HTERT RPE-1 (cell line): ENCODE data around the gene SPRED3.
"Not testable (repeated sequence)": the region's sequence is repeated elsewhere in the genome, so short reads cannot be mapped to it uniquely, and the experiment has no call there.

ENCODE experiments used
- in situ Hi-C: fragments of 300-500 bp; cut with MboI; formaldehyde crosslinking; loops from 4 replicates; pipeline ENCODE4 v1.14.3; 2020; ENCODE audit warnings: low sequenced_read_pairs

SPRED3 gene

DNA sequence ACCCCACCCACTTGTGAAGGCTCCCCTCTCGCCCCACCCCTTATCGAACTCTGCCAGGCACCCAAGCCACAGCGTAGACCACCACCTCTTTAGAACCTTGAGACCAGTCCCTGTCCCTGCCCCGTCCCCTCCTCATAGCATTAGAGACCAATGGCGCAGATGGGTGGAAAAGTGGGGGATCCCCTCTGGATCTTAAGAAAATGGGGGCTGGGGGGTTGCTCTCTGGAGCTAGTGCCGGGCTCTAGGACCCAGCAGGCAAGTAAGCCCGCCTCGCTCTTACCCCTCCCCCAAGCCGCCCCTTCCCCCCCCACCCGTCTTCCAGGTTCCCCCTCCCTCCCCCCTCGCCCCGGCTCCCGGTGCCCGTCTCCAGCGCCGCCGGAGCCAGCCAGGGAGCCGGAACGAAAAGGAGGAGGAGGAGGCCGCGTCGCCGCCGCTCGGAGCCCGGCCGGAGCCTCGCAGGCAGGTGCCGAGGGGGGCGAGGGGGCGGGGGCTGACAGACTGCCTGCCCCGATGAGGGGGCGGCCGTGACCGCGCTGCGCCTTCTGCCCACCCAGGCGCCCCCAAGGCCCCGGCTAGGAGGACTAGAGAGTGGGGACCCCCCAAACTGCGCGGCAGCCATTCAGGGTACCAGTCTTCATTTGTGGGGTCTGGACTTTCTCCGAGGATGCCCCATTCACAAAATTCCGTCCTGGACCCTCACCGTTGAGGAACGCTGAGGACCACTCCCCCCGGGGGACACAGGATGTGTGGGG lies at the start of gene SPRED3:
SPRED3 (plus strand) TSS at position 349 of the 752 bp plus-strand sequence. CDS start 1,606 bp downstream, outside the sequence.
- in situ Hi-C loops, result no loop called here

- in situ Hi-C loops, result not testable (repeated sequence)
Measured at GRCh38 chr19:38339011-38339410, 49.5 kb upstream of the SPRED3 start.

DNA sequence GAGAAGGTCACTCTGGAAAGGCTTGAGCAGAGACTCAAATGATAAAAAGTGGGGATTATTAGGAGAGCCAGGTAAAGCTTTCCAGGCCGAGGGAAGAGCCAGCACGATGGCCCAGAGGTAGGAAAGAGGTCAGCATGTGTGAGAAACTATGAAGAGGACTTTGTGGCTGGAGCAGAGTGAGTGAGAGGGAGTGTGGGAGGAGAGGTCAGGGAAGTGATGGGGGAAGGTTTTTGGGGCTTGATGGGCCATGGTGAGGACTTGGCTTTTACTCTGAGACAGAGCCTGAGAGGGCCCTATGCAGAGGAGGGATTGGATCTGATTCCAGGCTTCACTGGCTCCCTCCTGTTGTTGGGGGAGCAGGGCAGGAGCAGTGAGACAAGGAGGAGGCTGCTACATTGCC lies 47.6 kb upstream of the SPRED3 start:
- in situ Hi-C loops, result no loop called here

DNA sequence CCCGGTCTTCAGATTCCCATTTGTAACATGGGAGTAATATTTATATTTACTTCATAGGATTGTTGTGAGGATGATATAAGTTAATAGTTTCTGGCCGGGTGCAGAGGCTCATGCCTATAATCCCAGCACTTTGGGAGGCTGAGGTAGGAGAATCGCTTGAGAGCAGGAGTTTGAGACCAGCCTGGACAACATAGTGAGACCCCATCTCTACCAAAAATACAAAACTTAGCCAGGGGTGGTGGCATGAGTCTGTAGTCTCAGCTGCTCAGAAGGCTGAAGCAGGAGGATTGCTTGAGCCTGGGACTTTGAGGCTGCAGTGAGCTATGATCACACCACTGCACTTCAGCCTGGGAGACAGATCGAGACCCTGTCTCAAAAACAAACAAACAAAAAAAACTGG lies 41.7 kb upstream of the SPRED3 start:
- in situ Hi-C loops, result no loop called here

GRCh38 chr19:38350883-38351282 lies 37.6 kb upstream of the SPRED3 start:
- in situ Hi-C loops, result no loop called here

DNA sequence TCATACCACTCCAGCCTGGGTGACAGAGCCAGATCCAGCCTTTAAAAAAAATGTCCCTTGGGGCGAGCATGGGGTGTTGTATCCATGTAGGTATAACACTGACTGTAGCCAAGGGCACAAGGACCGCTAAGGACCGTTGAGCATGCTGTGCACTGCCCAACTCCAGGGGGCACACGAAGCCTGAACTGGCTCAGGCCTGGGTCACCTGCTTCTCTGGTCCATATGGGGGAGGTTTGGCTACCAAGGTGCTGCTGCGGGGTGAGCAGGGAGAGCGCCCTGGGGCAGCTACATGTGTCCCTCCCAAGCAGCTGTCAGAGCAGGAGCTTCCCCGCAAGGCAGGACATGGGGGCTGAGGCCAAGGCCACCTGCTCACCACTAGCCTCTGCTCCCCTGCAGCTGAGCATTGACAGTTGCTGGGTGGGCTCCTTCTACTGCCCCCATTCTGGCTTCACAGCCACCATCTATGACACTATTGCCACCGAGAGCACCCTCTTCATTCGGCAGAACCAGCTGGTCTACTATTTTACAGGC lies 36.6 kb upstream of the SPRED3 start:
- in situ Hi-C loops, result no loop called here

GRCh38 chr19:38352611-38353010 lies 35.9 kb upstream of the SPRED3 start:
- in situ Hi-C loops, result no loop called here

DNA sequence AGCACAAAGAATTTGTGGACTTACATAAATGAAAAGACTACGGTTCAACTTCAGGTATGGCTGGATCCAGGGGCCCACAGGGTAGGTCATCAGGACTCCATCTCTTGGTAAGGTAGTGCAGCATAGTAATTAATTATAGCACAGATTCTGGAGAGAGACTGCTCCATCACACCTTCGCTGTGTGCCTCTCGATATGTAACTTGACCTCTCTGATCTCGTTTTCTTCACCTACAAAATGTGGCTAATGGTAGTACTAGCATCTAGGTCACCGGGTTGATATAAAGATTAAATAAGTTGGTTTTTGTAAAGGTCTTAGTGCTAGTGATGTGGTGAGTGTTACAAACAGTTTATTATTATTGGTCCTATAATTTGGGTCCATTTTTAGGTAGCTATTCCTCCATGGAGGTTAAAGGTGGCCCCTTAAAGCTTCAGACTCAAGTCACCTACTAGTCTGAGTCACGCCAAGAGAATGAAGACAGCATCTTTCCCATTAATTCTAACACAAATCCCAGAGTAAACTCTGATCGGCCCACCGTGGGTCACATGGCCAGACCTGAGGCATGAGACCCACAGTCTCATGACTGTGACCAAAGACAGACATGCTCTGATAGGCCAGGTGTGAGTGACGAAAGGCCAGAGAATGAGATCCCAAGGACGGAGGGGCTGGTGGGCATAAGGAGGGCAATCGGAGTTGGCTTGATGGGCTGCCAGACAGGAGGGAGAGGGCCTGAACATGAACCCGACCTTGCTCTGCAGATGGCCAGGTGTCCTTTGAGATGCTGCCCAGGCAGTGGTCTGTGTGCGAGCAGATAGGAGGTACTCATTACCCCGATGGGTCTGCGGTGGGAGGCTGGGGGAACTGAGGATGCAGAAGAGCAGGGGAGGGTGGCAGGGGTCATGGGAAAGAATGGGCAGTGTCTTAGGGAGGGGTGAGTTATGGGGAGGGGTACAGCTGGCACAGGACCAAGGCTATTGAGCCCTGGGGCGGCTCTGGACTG lies 32.5 kb upstream of the SPRED3 start:
- in situ Hi-C loops, result no loop called here

- in situ Hi-C loops, result no loop called here
Measured at GRCh38 chr19:38358071-38358470, 30.4 kb upstream of the SPRED3 start.

DNA sequence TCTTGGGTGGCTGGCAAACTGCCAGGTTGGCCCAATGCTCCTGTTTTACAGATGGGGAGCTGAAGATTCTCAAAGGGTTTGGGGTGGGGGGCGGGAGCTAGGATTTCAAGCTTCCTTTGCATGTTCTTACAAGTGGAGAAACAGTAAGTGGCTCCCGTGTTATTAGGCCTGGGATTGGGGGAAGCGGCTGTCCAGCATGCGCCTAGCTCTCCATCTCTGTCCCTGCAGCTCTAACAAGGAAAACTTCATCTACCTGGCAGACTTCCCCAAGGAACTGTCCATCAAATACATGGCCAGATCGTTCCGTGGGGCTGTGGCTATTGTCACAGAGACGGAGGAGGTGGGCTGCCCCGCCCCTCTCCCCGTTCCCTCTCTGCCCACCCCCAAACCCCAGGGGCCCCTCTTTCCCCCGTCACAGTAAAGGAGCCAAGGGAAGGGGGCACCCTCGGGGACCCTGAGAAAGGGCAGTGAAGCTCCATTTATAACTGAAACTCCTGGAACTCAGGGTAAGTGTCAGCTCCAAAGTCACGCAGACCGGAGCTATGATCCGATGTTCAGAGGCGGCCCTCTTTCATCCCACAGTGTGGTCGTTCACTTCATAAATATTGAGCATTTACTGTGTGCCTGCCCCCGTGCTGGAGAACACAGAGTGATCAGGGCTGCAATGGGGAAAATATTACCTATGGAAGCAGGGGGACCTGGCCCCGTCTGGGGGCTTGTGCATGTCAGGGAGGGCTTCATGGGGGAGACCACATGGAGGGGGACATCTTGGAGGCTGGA lies 29.1 kb upstream of the SPRED3 start:
- in situ Hi-C loops, result no loop called here

- in situ Hi-C loops, result no loop called here
Measured at GRCh38 chr19:38360351-38360750, 28.1 kb upstream of the SPRED3 start.

GRCh38 chr19:38360839-38361631 lies 27.5 kb upstream of the SPRED3 start:
- in situ Hi-C loops, result no loop called here

- in situ Hi-C loops, result no loop called here
Measured at GRCh38 chr19:38361633-38362075, 26.8 kb upstream of the SPRED3 start.

DNA sequence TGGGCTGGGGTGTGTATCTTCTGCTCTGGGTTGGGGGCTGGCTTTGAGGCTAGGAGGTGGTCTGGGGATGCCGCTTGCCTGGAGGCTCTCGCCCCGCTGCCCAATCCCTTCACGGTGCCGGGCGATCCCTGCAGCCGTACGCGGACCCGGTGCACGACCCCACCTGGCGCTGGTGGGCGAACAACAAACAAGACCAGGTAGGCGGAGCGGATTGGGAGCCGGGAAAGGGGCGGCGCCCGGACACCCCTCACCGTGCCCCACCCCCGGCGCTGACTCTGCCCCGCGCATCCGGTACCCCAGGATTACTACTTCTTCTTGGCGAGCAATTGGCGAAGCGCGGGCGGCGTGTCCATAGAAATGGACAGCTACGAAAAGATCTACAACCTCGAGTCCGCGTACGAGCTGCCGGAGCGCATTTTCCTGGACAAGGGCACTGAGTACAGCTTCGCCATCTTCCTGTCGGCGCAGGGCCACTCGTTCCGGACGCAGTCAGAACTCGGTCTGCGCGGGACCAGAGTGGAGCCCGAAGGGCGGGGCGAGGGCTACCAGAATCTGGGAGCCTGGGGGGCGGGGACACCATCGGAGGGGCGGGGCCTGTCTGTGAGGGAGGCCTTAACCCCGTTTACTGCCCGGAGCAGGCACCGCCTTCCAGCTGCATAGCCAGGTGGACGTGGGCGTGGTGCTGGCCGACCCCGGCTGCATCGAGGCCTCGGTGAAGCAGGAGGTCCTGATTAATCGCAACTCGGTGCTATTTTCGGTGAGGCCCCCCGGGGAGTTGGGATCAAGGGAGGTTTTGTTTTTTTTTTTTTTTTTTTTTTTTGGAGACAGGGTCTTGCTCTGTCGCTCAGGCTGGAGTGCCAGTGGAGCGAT lies 26.2 kb upstream of the SPRED3 start:
- in situ Hi-C loops, result no loop called here

DNA sequence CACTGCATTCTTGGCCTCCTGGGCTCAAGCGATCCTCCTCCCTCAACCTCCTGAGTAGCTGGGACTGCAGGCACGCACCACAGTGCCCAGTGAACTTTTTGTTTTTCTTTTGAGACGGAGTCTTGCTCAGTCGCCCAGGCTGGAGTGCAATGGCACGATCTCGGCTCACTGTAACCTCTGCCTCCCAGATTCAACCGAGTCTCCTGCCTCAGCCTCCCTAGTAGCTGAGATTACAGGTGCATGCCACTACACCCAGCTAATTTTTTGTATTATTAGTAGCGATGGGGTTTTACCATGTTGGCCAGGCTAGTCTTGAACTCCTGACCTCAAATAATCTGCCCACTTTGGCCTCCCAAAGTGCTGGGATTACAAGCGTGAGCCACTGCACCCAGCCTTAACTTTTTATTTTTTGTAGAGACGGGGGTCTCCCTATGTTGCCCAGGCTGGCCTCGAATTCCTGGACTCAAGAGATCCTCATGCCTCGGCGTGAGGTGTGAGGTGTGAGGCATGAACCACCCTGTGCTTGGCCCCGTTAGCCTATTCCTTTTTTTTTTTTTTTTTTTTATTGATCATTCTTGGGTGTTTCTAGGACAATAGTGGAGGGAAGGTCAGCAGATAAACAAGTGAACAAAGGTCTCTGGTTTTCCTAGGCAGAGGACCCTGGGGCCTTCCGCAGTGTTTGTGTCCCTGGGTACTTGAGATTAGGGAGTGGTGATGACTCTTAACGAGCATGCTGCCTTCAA lies 25.4 kb upstream of the SPRED3 start:
- in situ Hi-C loops, result not testable (repeated sequence)

DNA sequence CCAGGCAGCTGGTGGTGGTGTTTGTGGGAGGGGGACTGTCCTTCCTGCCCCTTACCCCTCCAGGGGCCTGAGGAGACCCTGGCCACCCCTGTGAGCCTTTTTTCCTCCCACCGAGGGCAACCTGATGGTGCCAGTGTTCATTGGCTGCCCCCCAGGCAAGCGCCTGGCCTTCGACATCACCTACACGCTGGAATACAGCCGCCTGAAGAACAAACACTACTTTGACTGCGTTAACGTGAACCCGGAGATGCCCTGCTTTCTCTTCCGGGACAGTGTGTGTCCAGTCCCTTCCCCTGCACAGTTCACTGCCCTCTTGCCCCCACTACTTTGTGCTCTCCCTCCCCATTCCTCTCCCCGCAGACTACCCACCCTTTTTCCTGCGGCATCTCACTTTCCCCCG lies 21.5 kb upstream of the SPRED3 start:
- in situ Hi-C loops, result no loop called here

GRCh38 chr19:38369584-38369983 lies 18.9 kb upstream of the SPRED3 start:
- in situ Hi-C loops, result no loop called here

- in situ Hi-C loops, result no loop called here
Measured at GRCh38 chr19:38370299-38370698, 18.2 kb upstream of the SPRED3 start.
